Liver (tissue), 9 donors: ENCODE data around the gene NEMF. TPM values are rescaled to one million over a fixed set of nuclear protein-coding genes. Genes with fewer than 3 reads are reported as not detected.

Experiments
- DNase-seq: peaks from one replicate; pipeline ENCODE4 v3.0.0-alpha.2; 2017; ENCODE audit warnings: low spot score
- H3K27ac ChIP-seq, 2 donors: one replicate each; pipeline ENCODE4 v1.7.0; 2013; ENCODE audit warnings: inconsistent platforms in 2 of 2, low read length in 2 of 2, control low read depth in 1 of 2, low read depth in 1 of 2, mild to moderate bottlenecking in 1 of 2
- H3K27me3 ChIP-seq, 4 donors: one replicate each; pipeline versions ENCODE4 v1.6.1 to v1.7.0; 2013; ENCODE audit warnings: low read length in 3 of 4, inconsistent platforms in 1 of 4, mild to moderate bottlenecking in 1 of 4, moderate library complexity in 1 of 4; ENCODE audit not compliant: control insufficient read depth in 4 of 4, insufficient read depth in 4 of 4
- H3K36me3 ChIP-seq, 4 donors: one replicate each; pipeline versions ENCODE4 v1.6.1 to v1.7.0; 2013; ENCODE audit warnings: low read length in 3 of 4, mild to moderate bottlenecking in 3 of 4, low read depth in 1 of 4, moderate library complexity in 1 of 4; ENCODE audit not compliant: control insufficient read depth in 4 of 4, insufficient read depth in 3 of 4
- H3K4me1 ChIP-seq, 4 donors: one replicate each; pipeline versions ENCODE4 v1.6.1 to v1.7.0; 2013; ENCODE audit warnings: low read length in 3 of 4, mild to moderate bottlenecking in 3 of 4, moderate library complexity in 1 of 4; ENCODE audit not compliant: control insufficient read depth in 4 of 4, insufficient read depth in 4 of 4
- H3K4me3 ChIP-seq, 3 donors: one replicate each; pipeline versions ENCODE4 v1.6.1 to v1.7.0; 2013; ENCODE audit warnings: low read length in 3 of 3, control low read depth in 1 of 3, low read depth in 1 of 3, mild to moderate bottlenecking in 1 of 3
- H3K9ac ChIP-seq, 2 donors: one replicate each; pipeline ENCODE4 v1.7.0; 2013; ENCODE audit warnings: low read length in 2 of 2, mild to moderate bottlenecking in 2 of 2, moderate library complexity in 2 of 2, control low read depth in 1 of 2, low read depth in 1 of 2
- H3K9me3 ChIP-seq, 4 donors: one replicate each; pipeline versions ENCODE4 v1.6.1 to v1.7.0; 2013; ENCODE audit warnings: low read length in 3 of 4; ENCODE audit not compliant: control insufficient read depth in 4 of 4
- EGR1 ChIP-seq, 2 donors: IDR thresholded peaks; 2 replicates each; pipeline ENCODE4 v1.6.1; 2016 to 2018; ENCODE audit warnings: antibody characterized with exemption in 2 of 2, low read depth in 2 of 2
- FOXA1 ChIP-seq: IDR thresholded peaks from 2 replicates; pipeline ENCODE4 v1.6.1; 2016; ENCODE audit warnings: antibody characterized with exemption
- FOXA2 ChIP-seq: IDR thresholded peaks from 2 replicates; pipeline ENCODE4 v1.6.1; 2016; ENCODE audit warnings: antibody characterized with exemption
- GABPA ChIP-seq, 2 donors: IDR thresholded peaks in 1 of 2; conservative IDR thresholded peaks in 1 of 2; 2 replicates each; pipeline ENCODE4 v1.6.1; 2016; ENCODE audit warnings: antibody characterized with exemption in 2 of 2, mild to moderate bottlenecking in 1 of 2, moderate library complexity in 1 of 2
- HNF4A ChIP-seq, 2 donors: conservative IDR thresholded peaks; 2 replicates each; pipeline ENCODE4 v1.6.1; 2016; ENCODE audit warnings: antibody characterized with exemption in 2 of 2, mild to moderate bottlenecking in 2 of 2
- HNF4G ChIP-seq: IDR thresholded peaks from 2 replicates; pipeline ENCODE4 v1.6.1; 2016; ENCODE audit warnings: antibody characterized with exemption
- JUND ChIP-seq, 2 donors: IDR thresholded peaks; 2 replicates each; pipeline ENCODE4 v1.6.1; 2016; ENCODE audit warnings: antibody characterized with exemption in 2 of 2
- NR2F2 ChIP-seq: IDR thresholded peaks from 2 replicates; pipeline ENCODE4 v1.6.1; 2016; ENCODE audit warnings: antibody characterized with exemption
- RAD21 ChIP-seq, 2 donors: IDR thresholded peaks; 2 replicates each; pipeline ENCODE4 v1.6.1; 2016; ENCODE audit warnings: antibody characterized with exemption in 2 of 2, mild to moderate bottlenecking in 2 of 2
- RXRA ChIP-seq, 2 donors: IDR thresholded peaks; 2 replicates each; pipeline ENCODE4 v1.6.1; 2017 to 2018; ENCODE audit warnings: antibody characterized with exemption in 2 of 2, mild to moderate bottlenecking in 1 of 2
- SP1 ChIP-seq: IDR thresholded peaks from 2 replicates; pipeline ENCODE4 v1.6.1; 2018; ENCODE audit warnings: antibody characterized with exemption, mild to moderate bottlenecking
- TAF1 ChIP-seq: conservative IDR thresholded peaks from 2 replicates; pipeline ENCODE4 v1.6.1; 2016; ENCODE audit warnings: antibody characterized with exemption, mild to moderate bottlenecking
- YY1 ChIP-seq: IDR thresholded peaks from 2 replicates; pipeline ENCODE4 v1.6.1; 2016; ENCODE audit warnings: antibody characterized with exemption, mild to moderate bottlenecking
- WGBS: extraction: QIAGEN DNeasy Blood & Tissue Kit; methylation state at CpG from one replicate; pipeline ENCODE4 v1.1.7; 2013; 5-methylcytosine and 5-hydroxymethylcytosine counted together
- polyA plus RNA-seq, 2 donors: library from polyadenylated mRNA; stranded (reverse) in 1 of 2; unstranded in 1 of 2; fragments of 200-250 nt in 1 of 2; fragments of >200 nt in 1 of 2; fragmentation: Nextera tagmentation in 1 of 2; extraction: Ambion mirVana in 1 of 2; gene quantifications; one replicate each; pipeline versions ENCODE4 v1.2.1 to v1.2.3, GENCODE V29; 2013 to 2015
- total RNA-seq, 2 donors: library from RNA; depleted of rRNA; stranded (reverse); fragments of >200 nt; gene quantifications; one replicate each; pipeline ENCODE4 v1.2.3, GENCODE V29; 2014
- TF ChIP-seq, protein P1 (sequence below): IDR thresholded peaks from 2 replicates; pipeline ENCODE4 v1.6.1; 2016; ENCODE audit warnings: antibody characterized with exemption
- TF ChIP-seq, protein P2 (sequence below): IDR thresholded peaks from 2 replicates; pipeline ENCODE4 v1.6.1; 2016; ENCODE audit warnings: antibody characterized with exemption
- TF ChIP-seq, protein P3 (sequence below): fragments of 150-350 bp; IDR thresholded peaks from 2 replicates; pipeline ENCODE4 v1.5.1; 2017; ENCODE audit warnings: improper control_type of control experiment, low read depth, low read length; ENCODE audit not compliant: missing input control
- TF ChIP-seq, protein P4 (sequence below): IDR thresholded peaks from 2 replicates; pipeline ENCODE4 v1.6.1; 2016; ENCODE audit warnings: antibody characterized with exemption
- TF ChIP-seq, protein P5 (sequence below): IDR thresholded peaks from 2 replicates; pipeline ENCODE4 v1.6.1; 2016; ENCODE audit warnings: antibody characterized with exemption, mild to moderate bottlenecking
- donor health status: healthy.
- donor health status: healthy.
- donor health status: healthy.
- donor health status: healthy.
- donor health status: healthy.

The NEMF gene
- total and polyA plus RNA-seq, 4 donors = 7.9 to 37.2 (median 31.1) TPM

DNA sequence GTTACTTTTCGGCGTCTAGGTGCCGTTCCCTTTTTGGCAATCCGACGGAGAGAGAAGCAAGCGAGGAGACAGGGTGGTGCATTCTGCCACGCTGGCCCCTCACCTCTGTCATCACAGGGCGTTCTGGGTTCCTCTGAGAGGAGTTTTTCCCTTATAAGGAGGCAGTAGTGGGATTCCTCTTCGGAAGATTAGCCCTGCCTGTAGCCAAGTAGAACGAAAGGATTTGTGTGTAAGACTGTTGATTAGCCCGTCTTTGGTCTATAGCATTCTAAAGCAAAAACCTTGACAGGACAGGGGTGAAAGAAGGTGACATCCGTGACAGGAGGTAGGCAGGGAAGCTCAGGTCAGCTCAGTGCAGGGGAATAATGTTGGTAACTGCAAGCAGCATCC, 9.1 kb upstream of the NEMF start:
- H3K27ac ChIP-seq = peak overlapping the region; percentile 99
- H3K27me3 ChIP-seq = no peaks in the 10 kb centered on the region
- DNase-seq = peak; percentile 73
- no peaks in the 10 kb centered on the region for H3K36me3 ChIP-seq
- no peak for TF ChIP-seq NR2F2
- TF ChIP-seq FOXA1 = no peak
- no peak for TF ChIP-seq HNF4G
- TF ChIP-seq RXRA (IDR thresholded peaks at IDR 0.05) = no peak
- peak; percentile 13 for TF ChIP-seq FOXA2
- TF ChIP-seq SP1 = no peak
- no peak for TF ChIP-seq JUND (IDR thresholded peaks at IDR 0.05)
- no peak for TF ChIP-seq RAD21 (IDR thresholded peaks at IDR 0.05)
- TF ChIP-seq, protein P1, sequence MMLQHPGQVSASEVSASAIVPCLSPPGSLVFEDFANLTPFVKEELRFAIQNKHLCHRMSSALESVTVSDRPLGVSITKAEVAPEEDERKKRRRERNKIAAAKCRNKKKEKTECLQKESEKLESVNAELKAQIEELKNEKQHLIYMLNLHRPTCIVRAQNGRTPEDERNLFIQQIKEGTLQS = no peak
- no peak for TF ChIP-seq EGR1 (IDR thresholded peaks at IDR 0.05; ENCODE audit: low read depth in 2 of 2)
- peak; percentile 65 for TF ChIP-seq TAF1
- TF ChIP-seq, protein P2, sequence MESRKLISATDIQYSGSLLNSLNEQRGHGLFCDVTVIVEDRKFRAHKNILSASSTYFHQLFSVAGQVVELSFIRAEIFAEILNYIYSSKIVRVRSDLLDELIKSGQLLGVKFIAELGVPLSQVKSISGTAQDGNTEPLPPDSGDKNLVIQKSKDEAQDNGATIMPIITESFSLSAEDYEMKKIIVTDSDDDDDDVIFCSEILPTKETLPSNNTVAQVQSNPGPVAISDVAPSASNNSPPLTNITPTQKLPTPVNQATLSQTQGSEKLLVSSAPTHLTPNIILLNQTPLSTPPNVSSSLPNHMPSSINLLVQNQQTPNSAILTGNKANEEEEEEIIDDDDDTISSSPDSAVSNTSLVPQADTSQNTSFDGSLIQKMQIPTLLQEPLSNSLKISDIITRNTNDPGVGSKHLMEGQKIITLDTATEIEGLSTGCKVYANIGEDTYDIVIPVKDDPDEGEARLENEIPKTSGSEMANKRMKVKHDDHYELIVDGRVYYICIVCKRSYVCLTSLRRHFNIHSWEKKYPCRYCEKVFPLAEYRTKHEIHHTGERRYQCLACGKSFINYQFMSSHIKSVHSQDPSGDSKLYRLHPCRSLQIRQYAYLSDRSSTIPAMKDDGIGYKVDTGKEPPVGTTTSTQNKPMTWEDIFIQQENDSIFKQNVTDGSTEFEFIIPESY = no peak
- no peak for TF ChIP-seq HNF4A (conservative IDR thresholded peaks at IDR 0.05)
- TF ChIP-seq GABPA (IDR thresholded peaks at IDR 0.05 in 1 of 2, conservative IDR thresholded peaks at IDR 0.05 in 1 of 2) = no peak
- TF ChIP-seq, protein P3, sequence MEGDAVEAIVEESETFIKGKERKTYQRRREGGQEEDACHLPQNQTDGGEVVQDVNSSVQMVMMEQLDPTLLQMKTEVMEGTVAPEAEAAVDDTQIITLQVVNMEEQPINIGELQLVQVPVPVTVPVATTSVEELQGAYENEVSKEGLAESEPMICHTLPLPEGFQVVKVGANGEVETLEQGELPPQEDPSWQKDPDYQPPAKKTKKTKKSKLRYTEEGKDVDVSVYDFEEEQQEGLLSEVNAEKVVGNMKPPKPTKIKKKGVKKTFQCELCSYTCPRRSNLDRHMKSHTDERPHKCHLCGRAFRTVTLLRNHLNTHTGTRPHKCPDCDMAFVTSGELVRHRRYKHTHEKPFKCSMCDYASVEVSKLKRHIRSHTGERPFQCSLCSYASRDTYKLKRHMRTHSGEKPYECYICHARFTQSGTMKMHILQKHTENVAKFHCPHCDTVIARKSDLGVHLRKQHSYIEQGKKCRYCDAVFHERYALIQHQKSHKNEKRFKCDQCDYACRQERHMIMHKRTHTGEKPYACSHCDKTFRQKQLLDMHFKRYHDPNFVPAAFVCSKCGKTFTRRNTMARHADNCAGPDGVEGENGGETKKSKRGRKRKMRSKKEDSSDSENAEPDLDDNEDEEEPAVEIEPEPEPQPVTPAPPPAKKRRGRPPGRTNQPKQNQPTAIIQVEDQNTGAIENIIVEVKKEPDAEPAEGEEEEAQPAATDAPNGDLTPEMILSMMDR = no peak
- TF ChIP-seq, protein P4, sequence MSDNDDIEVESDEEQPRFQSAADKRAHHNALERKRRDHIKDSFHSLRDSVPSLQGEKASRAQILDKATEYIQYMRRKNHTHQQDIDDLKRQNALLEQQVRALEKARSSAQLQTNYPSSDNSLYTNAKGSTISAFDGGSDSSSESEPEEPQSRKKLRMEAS = peak; percentile 5
- TF ChIP-seq, protein P5, sequence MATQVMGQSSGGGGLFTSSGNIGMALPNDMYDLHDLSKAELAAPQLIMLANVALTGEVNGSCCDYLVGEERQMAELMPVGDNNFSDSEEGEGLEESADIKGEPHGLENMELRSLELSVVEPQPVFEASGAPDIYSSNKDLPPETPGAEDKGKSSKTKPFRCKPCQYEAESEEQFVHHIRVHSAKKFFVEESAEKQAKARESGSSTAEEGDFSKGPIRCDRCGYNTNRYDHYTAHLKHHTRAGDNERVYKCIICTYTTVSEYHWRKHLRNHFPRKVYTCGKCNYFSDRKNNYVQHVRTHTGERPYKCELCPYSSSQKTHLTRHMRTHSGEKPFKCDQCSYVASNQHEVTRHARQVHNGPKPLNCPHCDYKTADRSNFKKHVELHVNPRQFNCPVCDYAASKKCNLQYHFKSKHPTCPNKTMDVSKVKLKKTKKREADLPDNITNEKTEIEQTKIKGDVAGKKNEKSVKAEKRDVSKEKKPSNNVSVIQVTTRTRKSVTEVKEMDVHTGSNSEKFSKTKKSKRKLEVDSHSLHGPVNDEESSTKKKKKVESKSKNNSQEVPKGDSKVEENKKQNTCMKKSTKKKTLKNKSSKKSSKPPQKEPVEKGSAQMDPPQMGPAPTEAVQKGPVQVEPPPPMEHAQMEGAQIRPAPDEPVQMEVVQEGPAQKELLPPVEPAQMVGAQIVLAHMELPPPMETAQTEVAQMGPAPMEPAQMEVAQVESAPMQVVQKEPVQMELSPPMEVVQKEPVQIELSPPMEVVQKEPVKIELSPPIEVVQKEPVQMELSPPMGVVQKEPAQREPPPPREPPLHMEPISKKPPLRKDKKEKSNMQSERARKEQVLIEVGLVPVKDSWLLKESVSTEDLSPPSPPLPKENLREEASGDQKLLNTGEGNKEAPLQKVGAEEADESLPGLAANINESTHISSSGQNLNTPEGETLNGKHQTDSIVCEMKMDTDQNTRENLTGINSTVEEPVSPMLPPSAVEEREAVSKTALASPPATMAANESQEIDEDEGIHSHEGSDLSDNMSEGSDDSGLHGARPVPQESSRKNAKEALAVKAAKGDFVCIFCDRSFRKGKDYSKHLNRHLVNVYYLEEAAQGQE = peak; percentile 71
- no peak for TF ChIP-seq YY1
- peak overlapping the region; percentile 64 to 80 (median 78) for H3K4me3 ChIP-seq
- peaks cover 0 to 19% (median 5%) of the 10 kb centered on the region in 4 donors for H3K4me1 ChIP-seq
- H3K9me3 ChIP-seq = no peaks in the 10 kb centered on the region
- WGBS = under 1% methylated on average over 12 of the region's 12 CpGs
- H3K9ac ChIP-seq = peak overlapping the region; percentile 95 to 98
